HepG2 (cell line): ENCODE results near the gene BTBD17. TPM values are rescaled to one million over a fixed set of nuclear protein-coding genes. Genes with fewer than 3 reads are reported as not detected.

Experiments
- ATAC-seq: fragments of 200-7000 bp; cut with Tn5 transposase; 3 replicates; pipeline ENCODE4 v1.9.1; 2020; ENCODE audit warnings: mild to moderate bottlenecking, moderate library complexity
- BruUV-seq: library from RNA; stranded (reverse); fragments of 400-500 nt; replicated peaks from 2 replicates; lab custom pipeline; 2021; lab: Mats Ljungman, UMichigan
- CTCF ChIA-PET: fragments of 300-600 bp; formaldehyde crosslinking; extraction: SDS; loops from one replicate; lab custom pipeline; 2021; ENCODE audit warnings: low total read pairs, inconsistent platforms, low intra/inter-chr PET ratio; lab: Yijun Ruan, JAX
- POLR2A ChIA-PET: fragments of 350-600 bp; sonication (Branson Sonifier 250); formaldehyde crosslinking; loops from one replicate; lab custom pipeline; 2020; ENCODE audit warnings: antibody characterized with exemption, inconsistent platforms; lab: Yijun Ruan, JAX
- DNase-seq: peaks from one replicate; pipeline ENCODE4 v3.0.0-alpha.2; 2015; ENCODE audit warnings: low spot score
- FAIRE-seq: peaks from 3 replicates; lab custom pipeline; 2011; peaks lifted over from hg19 to GRCh38; lab: Jason Lieb, UNC
- H2AFZ ChIP-seq: one replicate; pipeline ENCODE4 v1.6.1; 2011; ENCODE audit warnings: low read length, inconsistent platforms
- H3K27ac ChIP-seq: fragments of 300-600 bp; 3 replicates; pipeline ENCODE4 v1.8.0; 2011; ENCODE audit warnings: mixed run types, mild to moderate bottlenecking, mixed read lengths, low read length, inconsistent platforms; ENCODE audit not compliant: insufficient read depth; ENCODE audit errors: extremely low read length
- H3K27me3 ChIP-seq, 2 experiments: fragments of 200-600 bp in 1 of 2; 2 replicates in 1 of 2; 3 replicates in 1 of 2; pipeline versions ENCODE4 v1.6.0 to v1.8.0; 2011; ENCODE audit warnings: low read length in 2 of 2, mild to moderate bottlenecking in 2 of 2, moderate library complexity in 2 of 2, inconsistent platforms in 1 of 2; ENCODE audit not compliant: insufficient read depth in 2 of 2, control insufficient read depth in 1 of 2
- H3K36me3 ChIP-seq, 2 experiments: fragments of 200-600 bp in 1 of 2; replicated peaks in 1 of 2; 2 replicates in 1 of 2; 3 replicates in 1 of 2; pipeline versions ENCODE4 v1.5.1 to v1.8.0; 2011; ENCODE audit warnings: low read length in 2 of 2, inconsistent platforms in 1 of 2; ENCODE audit not compliant: insufficient read depth in 2 of 2, control insufficient read depth in 1 of 2
- H3K4me1 ChIP-seq: 2 replicates; pipeline ENCODE4 v1.5.1; 2012; ENCODE audit warnings: low read length, inconsistent platforms; ENCODE audit not compliant: insufficient read depth
- H3K4me2 ChIP-seq: 2 replicates; pipeline ENCODE4 v1.6.0; 2011; ENCODE audit warnings: low read depth, low read length, inconsistent platforms
- H3K4me3 ChIP-seq, 3 experiments: fragments of 200-600 bp in 1 of 3; sonication (generic), shearing (Covaris generic) in 1 of 3; replicated peaks in 1 of 3; 2 replicates each; pipeline ENCODE4 v1.5.1; 2011 to 2016; ENCODE audit warnings: low read length in 3 of 3, inconsistent platforms in 2 of 3, low read depth in 2 of 3, mild to moderate bottlenecking in 2 of 3, control low read depth in 1 of 3, mixed read lengths in 1 of 3; ENCODE audit not compliant: insufficient read depth in 1 of 3
- H3K79me2 ChIP-seq: one replicate; pipeline ENCODE4 v1.6.1; 2011; ENCODE audit warnings: low read length, inconsistent platforms; ENCODE audit not compliant: insufficient read depth
- H3K9ac ChIP-seq: 2 replicates; pipeline ENCODE4 v1.6.0; 2011; ENCODE audit warnings: mild to moderate bottlenecking, low read depth, low read length, inconsistent platforms; ENCODE audit not compliant: insufficient read depth
- H3K9me3 ChIP-seq: 2 replicates; pipeline ENCODE4 v1.5.1; 2012; ENCODE audit warnings: mild to moderate bottlenecking, low read length
- H4K20me1 ChIP-seq: 2 replicates; pipeline ENCODE4 v1.6.0; 2011; ENCODE audit warnings: inconsistent platforms, mild to moderate bottlenecking, low read length, moderate library complexity; ENCODE audit not compliant: insufficient read depth
- ADNP ChIP-seq: sonication (generic); formaldehyde crosslinking; IDR thresholded peaks from 2 replicates; pipeline ENCODE4 v1.4.0; 2020; ENCODE audit warnings: missing genetic modification reagents
- ATF7 ChIP-seq, 2 experiments: fragments of 450-650 bp in 1 of 2; sonication (generic) in 1 of 2; formaldehyde crosslinking in 1 of 2; IDR thresholded peaks; 2 replicates each; pipeline versions ENCODE4 v1.4.0 to v1.6.1; 2016 to 2020; ENCODE audit warnings: antibody characterized with exemption in 1 of 2, mild to moderate bottlenecking in 1 of 2, missing genetic modification reagents in 1 of 2
- GATA4 ChIP-seq: sonication (generic); IDR thresholded peaks from 2 replicates; pipeline ENCODE4 v1.6.1; 2016; ENCODE audit warnings: antibody characterized with exemption, low read depth, borderline replicate concordance
- POLR2A ChIP-seq, 2 experiments: IDR thresholded peaks; 2 replicates each; pipeline ENCODE4 v1.6.1; 2011; ENCODE audit warnings: low read depth in 2 of 2, low read length in 2 of 2, mild to moderate bottlenecking in 1 of 2, moderate library complexity in 1 of 2; ENCODE audit not compliant: insufficient read depth in 1 of 2
- TCF7L2 ChIP-seq: IDR thresholded peaks from 2 replicates; pipeline ENCODE4 v1.6.1; 2011; ENCODE audit warnings: mild to moderate bottlenecking, low read depth, low read length, moderate library complexity
- ZFP36 ChIP-seq: fragments of 150-350 bp; IDR thresholded peaks from 2 replicates; pipeline ENCODE4 v1.6.1; 2018; ENCODE audit warnings: borderline replicate concordance, low read length, low read depth; ENCODE audit not compliant: partially characterized antibody
- ZNF484 ChIP-seq: sonication (generic); formaldehyde crosslinking; IDR thresholded peaks from 2 replicates; pipeline ENCODE4 v1.5.1; 2020; ENCODE audit warnings: mild to moderate bottlenecking, low read depth, missing genetic modification reagents, borderline replicate concordance
- ZNF530 ChIP-seq: sonication (generic); formaldehyde crosslinking; IDR thresholded peaks from 2 replicates; pipeline ENCODE4 v1.5.0; 2020; ENCODE audit warnings: low read depth, mild to moderate bottlenecking, missing genetic modification reagents
- ZNF605 ChIP-seq: sonication (generic); formaldehyde crosslinking; IDR thresholded peaks from 2 replicates; pipeline ENCODE4 v1.8.0; 2022; ENCODE audit warnings: mild to moderate bottlenecking, missing genetic modification reagents
- ZNF883 ChIP-seq: sonication (generic); formaldehyde crosslinking; IDR thresholded peaks from 2 replicates; pipeline ENCODE4 v1.5.1; 2020; ENCODE audit warnings: mild to moderate bottlenecking, missing genetic modification reagents; ENCODE audit errors: not compliant biosample characterization
- ZSCAN31 ChIP-seq: sonication (generic); formaldehyde crosslinking; IDR thresholded peaks from 2 replicates; pipeline ENCODE4 v1.5.0; 2020; ENCODE audit warnings: low read depth, mild to moderate bottlenecking, missing genetic modification reagents
- WGBS: methylation state at CpG from one replicate; pipeline ENCODE4 v1.1.6; 2017; ENCODE audit warnings: low lambda C conversion rate; 5-methylcytosine and 5-hydroxymethylcytosine counted together
- in situ Hi-C: cut with HindIII; loops from 2 replicates; pipeline ENCODE4 v1.10.0; 2017; ENCODE audit warnings: low pct_unique_long_range_greater_than_20kb; ENCODE audit not compliant: extremely low pct_ligation_motif_present
- intact Hi-C: fragments of 100-400 bp; cut with micrococcal nuclease; formaldehyde crosslinking; loops from one replicate; pipeline ENCODE4 v1.10.0; 2022; ENCODE audit not compliant: unreplicated experiment
- polyA plus RNA-seq, 8 experiments: library from polyadenylated mRNA; depleted of rRNA in 3 of 8; stranded (reverse) in 7 of 8; unstranded in 1 of 8; fragments of >200 nt; fragmentation: Illumina TruSeq in 4 of 8; extraction: Trizol in 4 of 8; gene quantifications; 2 replicates each; pipeline versions ENCODE4 v1.2.1 to v1.2.3, GENCODE V29; 2011 to 2016; ENCODE audit warnings: low read depth in 4 of 8, missing spikeins in 1 of 8, mixed read lengths in 1 of 8; ENCODE audit not compliant: insufficient read depth in 1 of 8
- total RNA-seq, 5 experiments: library from RNA; depleted of rRNA; stranded (reverse); fragments of >200 nt; fragmentation: Illumina TruSeq; extraction: Trizol; gene quantifications; 2 replicates each; pipeline ENCODE4 v1.2.3, GENCODE V29; 2016; ENCODE audit warnings: low read depth in 1 of 5
- TF ChIP-seq, protein P1 (sequence below): sonication (generic); formaldehyde crosslinking; IDR thresholded peaks from 2 replicates; pipeline ENCODE4 v1.8.1; 2023; ENCODE audit warnings: mild to moderate bottlenecking, inconsistent platforms, moderate library complexity, missing genetic modification reagents, borderline replicate concordance
- TF ChIP-seq, protein P2 (sequence below): sonication (generic); formaldehyde crosslinking; IDR thresholded peaks from 2 replicates; pipeline ENCODE4 v1.4.0; 2020; ENCODE audit warnings: missing genetic modification reagents
- TF ChIP-seq, protein P3 (sequence below): sonication (generic); formaldehyde crosslinking; IDR thresholded peaks from 2 replicates; pipeline ENCODE4 v1.5.1; 2020; ENCODE audit warnings: missing genetic modification reagents, mild to moderate bottlenecking, borderline replicate concordance

The BTBD17 gene
- total and polyA plus RNA-seq, 2 of the 13 experiments (the other 11 are each of a cell fraction or from before 2014, with no cell fraction given): not detected

DNA sequence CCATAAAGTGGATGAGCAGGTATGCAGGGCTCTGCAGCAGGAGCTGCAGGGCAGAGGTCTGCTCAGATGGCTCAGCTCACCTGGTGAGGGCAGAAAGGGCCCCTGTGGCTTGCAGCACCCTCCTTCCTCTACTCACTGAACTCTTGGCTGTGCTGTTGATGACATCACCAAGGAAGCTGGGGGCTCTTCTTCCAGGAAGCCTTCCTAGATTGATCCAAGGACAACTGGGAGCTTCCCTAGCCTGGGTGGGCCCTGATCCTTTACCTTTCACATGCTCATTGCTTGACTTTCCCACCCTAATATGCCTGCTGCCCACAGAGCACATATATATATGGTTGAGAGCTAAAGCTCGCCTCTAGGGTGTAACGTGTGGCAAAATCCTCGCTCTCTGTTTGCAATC, 33.2 kb downstream of the BTBD17 start:
- TF ChIP-seq ADNP (CRISPR knock-in tag) (no peak), ATF7 (IDR thresholded peaks at IDR 0.05) (peak; percentile 50), ATF7 (CRISPR knock-in tag; IDR thresholded peaks at IDR 0.05) (no peak), ZFP36 (peak; percentile 51), ZNF530 (CRISPR knock-in tag) (no peak), POLR2A (IDR thresholded peaks at IDR 0.05; ENCODE audit: insufficient read depth in 1 of 2, low read depth in 2 of 2, low read length in 2 of 2) (no peak), GATA4 (no peak)
- TF ChIP-seq, protein P1, sequence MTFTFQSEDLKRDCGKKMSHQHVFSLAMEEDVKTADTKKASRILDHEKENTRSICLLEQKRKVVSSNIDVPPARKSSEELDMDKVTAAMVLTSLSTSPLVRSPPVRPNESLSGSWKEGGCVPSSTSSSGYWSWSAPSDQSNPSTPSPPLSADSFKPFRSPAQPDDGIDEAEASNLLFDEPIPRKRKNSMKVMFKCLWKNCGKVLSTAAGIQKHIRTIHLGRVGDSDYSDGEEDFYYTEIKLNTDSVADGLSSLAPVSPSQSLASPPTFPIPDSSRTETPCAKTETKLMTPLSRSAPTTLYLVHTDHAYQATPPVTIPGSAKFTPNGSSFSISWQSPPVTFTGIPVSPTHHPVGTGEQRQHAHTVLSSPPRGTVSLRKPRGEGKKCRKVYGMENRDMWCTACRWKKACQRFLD (CRISPR knock-in tag): no peak
- FAIRE-seq (no peak), ATAC-seq (no peak), DNase-seq (no peak)
- WGBS: 51% methylated on average over 3 of the region's 3 CpGs
- Histone ChIP-seq H3K9me3 (no peaks in the 10 kb centered on the region), H3K27me3 (peaks cover 11 to 82% of the 10 kb centered on the region in 2 experiments), H3K4me2 (no peak overlapping the region), H4K20me1 (no peaks in the 10 kb centered on the region), H3K79me2 (no peaks in the 10 kb centered on the region), H3K4me1 (no peaks in the 10 kb centered on the region), H3K36me3 (no peaks in the 10 kb centered on the region), H2AFZ (no peak overlapping the region), H3K27ac (no peak overlapping the region), H3K9ac (no peak overlapping the region), H3K4me3 (no peak overlapping the region)
- in situ Hi-C loops: no loop called here
- CTCF ChIA-PET: no interaction called here
- POLR2A ChIA-PET: no interaction called here
- no TSS peak for BruUV-seq
- intact Hi-C loops: no loop called here

DNA sequence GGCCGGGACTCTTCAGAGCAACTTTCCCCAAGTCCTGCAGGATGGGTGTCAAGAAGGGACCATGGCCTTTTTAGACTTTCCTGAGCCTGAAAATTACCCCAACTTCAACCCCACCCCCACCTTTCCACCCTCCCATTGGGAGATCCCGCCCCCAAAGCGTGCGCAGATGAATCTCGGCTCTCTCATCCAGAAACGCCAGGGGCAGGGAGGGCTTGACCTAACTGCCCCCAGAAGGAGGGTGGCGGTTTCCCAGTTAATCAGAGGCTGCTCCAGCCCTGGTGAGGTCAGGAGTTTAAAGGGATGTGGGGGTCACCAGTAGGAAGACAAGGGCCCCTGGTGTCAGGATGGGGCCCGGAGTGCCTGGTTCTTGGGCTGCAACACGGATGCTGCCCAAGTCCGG, 35.2 kb downstream of the BTBD17 start:
- no peaks in the 10 kb centered on the region for H4K20me1 ChIP-seq
- in situ Hi-C loops: no loop called here
- no TSS peak for BruUV-seq

More for the DNA sequence above, 35.2 kb downstream of the BTBD17 start:
- H3K27ac ChIP-seq: no peak overlapping the region
- FAIRE-seq: no peak
- intact Hi-C loops: no loop called here
- H3K4me3 ChIP-seq: peak overlapping the region in 1 of 3 experiments; percentile 26; a peak in 1 of 6 replicates
- no peak for DNase-seq
- 36% methylated on average over 8 of the region's 10 CpGs for WGBS
- peaks cover 11 to 79% of the 10 kb centered on the region in 2 experiments for H3K27me3 ChIP-seq
- no peaks in the 10 kb centered on the region for H3K4me1 ChIP-seq
- H3K9ac ChIP-seq: no peak overlapping the region
- H3K9me3 ChIP-seq: no peaks in the 10 kb centered on the region
- H2AFZ ChIP-seq: no peak overlapping the region
- H3K79me2 ChIP-seq: no peaks in the 10 kb centered on the region
- TF ChIP-seq ZSCAN31: no peak
- TF ChIP-seq ZNF883: no peak
- no peak for TF ChIP-seq ZNF605
- TF ChIP-seq ZNF484: no peak
- TF ChIP-seq, protein P2, sequence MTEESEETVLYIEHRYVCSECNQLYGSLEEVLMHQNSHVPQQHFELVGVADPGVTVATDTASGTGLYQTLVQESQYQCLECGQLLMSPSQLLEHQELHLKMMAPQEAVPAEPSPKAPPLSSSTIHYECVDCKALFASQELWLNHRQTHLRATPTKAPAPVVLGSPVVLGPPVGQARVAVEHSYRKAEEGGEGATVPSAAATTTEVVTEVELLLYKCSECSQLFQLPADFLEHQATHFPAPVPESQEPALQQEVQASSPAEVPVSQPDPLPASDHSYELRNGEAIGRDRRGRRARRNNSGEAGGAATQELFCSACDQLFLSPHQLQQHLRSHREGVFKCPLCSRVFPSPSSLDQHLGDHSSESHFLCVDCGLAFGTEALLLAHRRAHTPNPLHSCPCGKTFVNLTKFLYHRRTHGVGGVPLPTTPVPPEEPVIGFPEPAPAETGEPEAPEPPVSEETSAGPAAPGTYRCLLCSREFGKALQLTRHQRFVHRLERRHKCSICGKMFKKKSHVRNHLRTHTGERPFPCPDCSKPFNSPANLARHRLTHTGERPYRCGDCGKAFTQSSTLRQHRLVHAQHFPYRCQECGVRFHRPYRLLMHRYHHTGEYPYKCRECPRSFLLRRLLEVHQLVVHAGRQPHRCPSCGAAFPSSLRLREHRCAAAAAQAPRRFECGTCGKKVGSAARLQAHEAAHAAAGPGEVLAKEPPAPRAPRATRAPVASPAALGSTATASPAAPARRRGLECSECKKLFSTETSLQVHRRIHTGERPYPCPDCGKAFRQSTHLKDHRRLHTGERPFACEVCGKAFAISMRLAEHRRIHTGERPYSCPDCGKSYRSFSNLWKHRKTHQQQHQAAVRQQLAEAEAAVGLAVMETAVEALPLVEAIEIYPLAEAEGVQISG: no peak
- no peak for TF ChIP-seq TCF7L2
- TF ChIP-seq, protein P3, sequence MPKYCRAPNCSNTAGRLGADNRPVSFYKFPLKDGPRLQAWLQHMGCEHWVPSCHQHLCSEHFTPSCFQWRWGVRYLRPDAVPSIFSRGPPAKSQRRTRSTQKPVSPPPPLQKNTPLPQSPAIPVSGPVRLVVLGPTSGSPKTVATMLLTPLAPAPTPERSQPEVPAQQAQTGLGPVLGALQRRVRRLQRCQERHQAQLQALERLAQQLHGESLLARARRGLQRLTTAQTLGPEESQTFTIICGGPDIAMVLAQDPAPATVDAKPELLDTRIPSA: no peak
- H3K4me2 ChIP-seq: no peak overlapping the region; the same call in 1 of the 2 replicates
- no peaks in the 10 kb centered on the region for H3K36me3 ChIP-seq
- ATAC-seq: no peak
- POLR2A ChIA-PET: no interaction called here
- CTCF ChIA-PET: no interaction called here
